Lower lobe of right lung (tissue), 2 donors: ENCODE measurements around the gene CHTF8. TPM values are rescaled to one million over a fixed set of nuclear protein-coding genes. Genes with fewer than 3 reads are reported as not detected.
"Not testable (repeated sequence)": the region's sequence is repeated elsewhere in the genome, so short reads cannot be mapped to it uniquely, and the experiment has no call there.

Experiments
- ATAC-seq, 2 donors: fragments of 200-7000 bp; cut with Tn5 transposase; one replicate each; pipeline ENCODE4 v1.9.1; 2020 to 2022; ENCODE audit warnings: mild to moderate bottlenecking in 2 of 2, moderate library complexity in 2 of 2
- DNase-seq: peaks from one replicate; pipeline ENCODE4 v3.0.0-alpha.2; 2020
- H3K27ac ChIP-seq: fragments of 200-600 bp; one replicate; pipeline ENCODE4 v1.8.0; 2022
- H3K27me3 ChIP-seq: fragments of 200-600 bp; one replicate; pipeline ENCODE4 v1.8.0; 2022; ENCODE audit warnings: low read depth
- H3K36me3 ChIP-seq: fragments of 200-600 bp; one replicate; pipeline ENCODE4 v1.8.0; 2022; ENCODE audit warnings: mild to moderate bottlenecking
- H3K4me1 ChIP-seq: fragments of 200-600 bp; one replicate; pipeline ENCODE4 v1.8.0; 2022
- H3K4me3 ChIP-seq: fragments of 200-600 bp; one replicate; pipeline ENCODE4 v1.8.0; 2022; ENCODE audit warnings: mild to moderate bottlenecking
- H3K9me3 ChIP-seq: fragments of 200-600 bp; one replicate; pipeline ENCODE4 v1.8.0; 2022
- CTCF ChIP-seq: fragments of 200-600 bp; IDR thresholded peaks from one replicate; pipeline ENCODE4 v1.8.0; 2022; ENCODE audit warnings: antibody characterized with exemption, mild to moderate bottlenecking
- intact Hi-C: fragments of 100-400 bp; cut with DNase I; formaldehyde crosslinking; loops from one replicate; pipeline ENCODE4 v1.11.0; 2022
- total RNA-seq: library from RNA; stranded (reverse); fragmentation: NEBNext Ultra II Directional; extraction: Animal tissue kit (Norgen Biotek cat#: 25700); gene quantifications from one replicate; pipeline ENCODE4 v1.2.1, GENCODE V29; 2021
- donor health status: DM: no; HTN: yes; CAD: no; lungs with severe emphysema.

Gene CHTF8
- total RNA-seq, 1 donor from 2014 or later = 126 TPM

- no peak overlapping the region for H3K27ac ChIP-seq
- no peak for ATAC-seq
- H3K4me3 ChIP-seq = no peak overlapping the region
- intact Hi-C loops = no loop called here
- H3K27me3 ChIP-seq = no peaks in the 10 kb centered on the region
- no peak for DNase-seq
- TF ChIP-seq CTCF = no peak
- H3K4me1 ChIP-seq = no peaks in the 10 kb centered on the region
- peaks cover 90% of the 10 kb centered on the region for H3K36me3 ChIP-seq
- no peaks in the 10 kb centered on the region for H3K9me3 ChIP-seq
Measured at GRCh38 chr16:69145658-69146057, 13.3 kb upstream of the CHTF8 start.

GRCh38 chr16:69143116-69143515 is 10.7 kb upstream of the CHTF8 start:
- TF ChIP-seq CTCF = no peak
- H3K27me3 ChIP-seq = no peaks in the 10 kb centered on the region
- no peaks in the 10 kb centered on the region for H3K9me3 ChIP-seq
- ATAC-seq (no peak), DNase-seq (no peak)
- H3K27ac ChIP-seq = no peak overlapping the region
- peaks cover 91% of the 10 kb centered on the region for H3K36me3 ChIP-seq
- H3K4me1 ChIP-seq = no peaks in the 10 kb centered on the region
- intact Hi-C loops = no loop called here
- H3K4me3 ChIP-seq = no peak overlapping the region

GRCh38 chr16:69141936-69142335 is 9.5 kb upstream of the CHTF8 start:
- Histone ChIP-seq H3K36me3 (peaks cover 96% of the 10 kb centered on the region), H3K27ac (no peak overlapping the region), H3K4me1 (no peaks in the 10 kb centered on the region), H3K27me3 (no peaks in the 10 kb centered on the region), H3K9me3 (no peaks in the 10 kb centered on the region), H3K4me3 (no peak overlapping the region)
- DNase-seq = no peak
- no peak for TF ChIP-seq CTCF
- ATAC-seq = no peak
- intact Hi-C loops = no loop called here

- H3K27ac ChIP-seq = no peak overlapping the region
- H3K4me3 ChIP-seq = no peak overlapping the region
- peaks cover 91% of the 10 kb centered on the region for H3K36me3 ChIP-seq
- DNase-seq = no peak
- H3K27me3 ChIP-seq = no peaks in the 10 kb centered on the region
- H3K4me1 ChIP-seq = no peaks in the 10 kb centered on the region
- intact Hi-C loops = no loop called here
- H3K9me3 ChIP-seq = no peaks in the 10 kb centered on the region
- no peak for TF ChIP-seq CTCF
- no peak for ATAC-seq
Measured at GRCh38 chr16:69141014-69141413, 8.6 kb upstream of the CHTF8 start.

- ATAC-seq, intact Hi-C loops, H3K27ac ChIP-seq, H3K9me3 ChIP-seq, DNase-seq, H3K27me3 ChIP-seq, H3K4me3 ChIP-seq, H3K4me1 ChIP-seq: not testable (repeated sequence)
- H3K36me3 ChIP-seq = peaks cover 79% of the 10 kb centered on the region
Measured at GRCh38 chr16:69139464-69139863, 7.1 kb upstream of the CHTF8 start.

- H3K36me3 ChIP-seq = peaks cover 71% of the 10 kb centered on the region
- intact Hi-C loops = no loop called here
- peaks cover 7% of the 10 kb centered on the region for H3K4me1 ChIP-seq
- no peak for TF ChIP-seq CTCF
- H3K27ac ChIP-seq = no peak overlapping the region
- H3K27me3 ChIP-seq = no peaks in the 10 kb centered on the region
- H3K9me3 ChIP-seq = no peaks in the 10 kb centered on the region
- H3K4me3 ChIP-seq = no peak overlapping the region
- ATAC-seq (no peak), DNase-seq (no peak)
Measured at GRCh38 chr16:69138608-69139007, 6.2 kb upstream of the CHTF8 start.
